GM21825 (cell line): ENCODE measurements around the gene CLC.
"Not testable (repeated sequence)": the region's sequence is repeated elsewhere in the genome, so short reads cannot be mapped to it uniquely, and the experiment has no call there.

Source experiments
- ATAC-seq: cut with Tn5 transposase; IDR thresholded peaks from one replicate; pipeline ENCODE4 v1.9.1; 2021; ENCODE audit warnings: mild to moderate bottlenecking, moderate library complexity; ENCODE audit not compliant: unreplicated experiment

The CLC gene

GRCh38 chr19:39737891-39738290 is at the start of gene CLC:
Gene CLC, minus strand, starts transcription at chr19:39738029. Its CDS starts 77 bp downstream, at chr19:39737952.
- no peak for ATAC-seq

GRCh38 chr19:39780894-39781293 is 43.1 kb upstream of the CLC start:
- ATAC-seq: no peak

GRCh38 chr19:39778763-39779162 is 40.9 kb upstream of the CLC start, which contains the start of gene LEUTX:
Gene LEUTX, plus strand, starts transcription at chr19:39778854. Its CDS starts 67 bp downstream, at chr19:39778921.
- no peak for ATAC-seq

- no peak for ATAC-seq
Observed at GRCh38 chr19:39768786-39769185, 31.0 kb upstream of the CLC start.

GRCh38 chr19:39768334-39768733 is 30.5 kb upstream of the CLC start:
- no peak for ATAC-seq

GRCh38 chr19:39765091-39766076 is 27.6 kb upstream of the CLC start:
- no peak for ATAC-seq

- not testable (repeated sequence) for ATAC-seq
Observed at GRCh38 chr19:39761851-39762250, 24.0 kb upstream of the CLC start.

- no peak for ATAC-seq
Observed at GRCh38 chr19:39759457-39760184, 21.8 kb upstream of the CLC start.

GRCh38 chr19:39754971-39755370 is 17.1 kb upstream of the CLC start:
- no peak for ATAC-seq

GRCh38 chr19:39754544-39754943 is 16.7 kb upstream of the CLC start:
- no peak for ATAC-seq

- ATAC-seq: no peak
Observed at GRCh38 chr19:39752795-39753194, 15.0 kb upstream of the CLC start.

GRCh38 chr19:39752390-39752789 is 14.6 kb upstream of the CLC start:
- ATAC-seq: no peak

- ATAC-seq: no peak
Observed at GRCh38 chr19:39749981-39750380, 12.2 kb upstream of the CLC start.

GRCh38 chr19:39746836-39747529 is 9.2 kb upstream of the CLC start:
- no peak for ATAC-seq

- ATAC-seq: no peak
Observed at GRCh38 chr19:39745643-39746042, 7.8 kb upstream of the CLC start.

GRCh38 chr19:39740395-39740794 is 2.6 kb upstream of the CLC start:
- no peak for ATAC-seq

GRCh38 chr19:39738814-39739213 is 985 bp upstream of the CLC start:
- no peak for ATAC-seq

GRCh38 chr19:39737351-39737750 is 478 bp downstream of the CLC start:
- no peak for ATAC-seq

GRCh38 chr19:39736088-39736487 is 1.7 kb downstream of the CLC start:
- ATAC-seq: no peak

GRCh38 chr19:39735688-39736087 is 2.1 kb downstream of the CLC start:
- ATAC-seq: no peak

- no peak for ATAC-seq
Observed at GRCh38 chr19:39733841-39734240, 4.0 kb downstream of the CLC start.
